MM.1S (cell line): ENCODE measurements around the gene GNA14.

ENCODE experiments used
- DNase-seq: peaks from one replicate; pipeline ENCODE4 v3.0.0-alpha.2; 2015
- H2AFZ ChIP-seq: fragments of 300-600 bp; sonication (generic); 2 replicates; pipeline ENCODE4 v1.6.0; 2016; ENCODE audit warnings: antibody characterized with exemption, low read length
- H3F3A ChIP-seq: fragments of 300-600 bp; sonication (generic); 2 replicates; pipeline ENCODE4 v1.6.1; 2016; ENCODE audit warnings: mild to moderate bottlenecking, antibody characterized with exemption, low read length, moderate library complexity, mixed read lengths; ENCODE audit not compliant: insufficient read depth
- H3K27ac ChIP-seq: fragments of 300-600 bp; sonication (generic); 2 replicates; pipeline ENCODE4 v1.5.1; 2016; ENCODE audit warnings: mild to moderate bottlenecking, low read length
- H3K27me3 ChIP-seq: fragments of 300-600 bp; sonication (generic); replicated peaks from 2 replicates; pipeline ENCODE4 v1.6.0; 2016; ENCODE audit warnings: low read length; ENCODE audit not compliant: insufficient read depth
- H3K36me3 ChIP-seq: fragments of 300-600 bp; sonication (generic); replicated peaks from 2 replicates; pipeline ENCODE4 v1.6.1; 2016; ENCODE audit warnings: mild to moderate bottlenecking, low read length, mixed read lengths; ENCODE audit not compliant: insufficient read depth
- H3K4me1 ChIP-seq: fragments of 300-600 bp; sonication (generic); 2 replicates; pipeline ENCODE4 v1.6.1; 2016; ENCODE audit warnings: low read length, mixed read lengths
- H3K4me2 ChIP-seq: fragments of 300-600 bp; sonication (generic); 2 replicates; pipeline ENCODE4 v1.6.0; 2016; ENCODE audit warnings: low read depth, low read length
- H3K4me3 ChIP-seq: fragments of 300-600 bp; sonication (generic); 2 replicates; pipeline ENCODE4 v1.5.1; 2016; ENCODE audit warnings: low read length, mixed read lengths
- H3K79me2 ChIP-seq: fragments of 300-600 bp; sonication (generic); 2 replicates; pipeline ENCODE4 v1.6.1; 2016; ENCODE audit warnings: mixed run types, low read length, mixed read lengths
- H3K9ac ChIP-seq: fragments of 300-600 bp; sonication (generic); 2 replicates; pipeline ENCODE4 v1.6.1; 2016; ENCODE audit warnings: low read length, mixed read lengths
- H3K9me2 ChIP-seq: fragments of 300-600 bp; sonication (generic); replicated peaks from 2 replicates; pipeline ENCODE4 v1.6.1; 2016; ENCODE audit warnings: mild to moderate bottlenecking, low read length, mixed read lengths; ENCODE audit not compliant: insufficient read depth
- H3K9me3 ChIP-seq: fragments of 300-600 bp; sonication (generic); replicated peaks from 2 replicates; pipeline ENCODE4 v1.6.1; 2016; ENCODE audit warnings: mild to moderate bottlenecking, low read length, mixed read lengths; ENCODE audit not compliant: insufficient read depth
- H4K20me1 ChIP-seq: fragments of 300-600 bp; sonication (generic); 2 replicates; pipeline ENCODE4 v1.6.1; 2016; ENCODE audit warnings: mild to moderate bottlenecking, low read length, moderate library complexity, mixed read lengths; ENCODE audit not compliant: insufficient read depth
- CTCF ChIP-seq: fragments of 300-600 bp; sonication (generic); IDR thresholded peaks from 2 replicates; pipeline ENCODE4 v1.5.1; 2016; ENCODE audit warnings: antibody characterized with exemption, low read length, mixed read lengths
- EZH2 ChIP-seq: fragments of 300-600 bp; sonication (generic); optimal IDR thresholded peaks from 2 replicates; pipeline ENCODE3; 2017; ENCODE audit warnings: low read depth, mild to moderate bottlenecking, antibody characterized with exemption, low read length, mixed read lengths
- EZH2phosphoT487 ChIP-seq: fragments of 300-600 bp; sonication (generic); IDR thresholded peaks from 2 replicates; pipeline ENCODE4 v1.6.1; 2018; ENCODE audit warnings: antibody characterized with exemption, low read length

Gene GNA14

GRCh38 chr9:77374266-77374665 is 273.9 kb downstream of the GNA14 start:
- no peaks in the 10 kb centered on the region for H4K20me1 ChIP-seq
- no peak overlapping the region for H3K27ac ChIP-seq
- TF ChIP-seq EZH2phosphoT487 (no peak), EZH2 (no peak), CTCF (no peak)
- 0 out of 2 replicates have a peak, but pooled peaks cover 6% of the 10 kb centered on the region for H3K36me3 ChIP-seq
- H3K4me1 ChIP-seq, result no peaks in the 10 kb centered on the region
- H3K9me2 ChIP-seq, result no peaks in the 10 kb centered on the region
- H3K27me3 ChIP-seq, result no peaks in the 10 kb centered on the region
- no peak overlapping the region for H3K4me2 ChIP-seq
- no peak overlapping the region for H3K4me3 ChIP-seq
- no peaks in the 10 kb centered on the region for H3K79me2 ChIP-seq
- H2AFZ ChIP-seq, result no peak overlapping the region
- H3K9ac ChIP-seq, result no peak overlapping the region
- no peaks in the 10 kb centered on the region for H3K9me3 ChIP-seq
- H3F3A ChIP-seq, result no peaks in the 10 kb centered on the region
- DNase-seq, result no peak
